GM12891 (cell line): ENCODE measurements around the gene IP6K1.

ENCODE experiments used
- POLR2A ChIP-seq: IDR thresholded peaks from 2 replicates; pipeline ENCODE4 v1.6.1; 2011; ENCODE audit warnings: low read depth, low read length, control low read depth
- POLR2AphosphoS5 ChIP-seq: IDR thresholded peaks from 2 replicates; pipeline ENCODE4 v1.6.1; 2011; ENCODE audit warnings: low read depth, low read length, control low read depth

DNA sequence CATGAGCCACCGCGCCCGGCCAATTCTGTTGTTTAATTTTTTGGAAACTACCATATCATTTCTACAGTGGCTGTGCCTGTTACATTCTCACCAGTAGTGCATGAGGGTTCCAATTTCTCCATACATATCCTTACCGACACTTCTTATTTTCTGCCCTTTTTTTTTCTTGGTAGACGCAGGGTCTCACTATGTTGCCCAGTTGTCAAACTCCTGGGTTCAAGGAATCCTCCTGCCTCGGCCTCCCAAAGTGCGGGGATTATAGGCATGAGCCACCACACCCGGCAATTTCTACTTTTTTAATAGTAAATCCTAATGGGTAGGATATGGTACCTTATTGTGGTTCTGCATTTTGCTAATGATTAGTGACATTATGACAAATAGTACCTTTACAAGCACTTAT is 76.5 kb downstream of the IP6K1 start:
- TF ChIP-seq POLR2A (no peak), POLR2AphosphoS5 (no peak)
